SKM-1 (cell line): ENCODE results near the gene LBR.

Experiments used
- DNase-seq: peaks from one replicate; lab custom pipeline; 2025; ENCODE audit not compliant: unreplicated experiment; lab: John Stamatoyannopoulos, UW

The LBR gene

DNA sequence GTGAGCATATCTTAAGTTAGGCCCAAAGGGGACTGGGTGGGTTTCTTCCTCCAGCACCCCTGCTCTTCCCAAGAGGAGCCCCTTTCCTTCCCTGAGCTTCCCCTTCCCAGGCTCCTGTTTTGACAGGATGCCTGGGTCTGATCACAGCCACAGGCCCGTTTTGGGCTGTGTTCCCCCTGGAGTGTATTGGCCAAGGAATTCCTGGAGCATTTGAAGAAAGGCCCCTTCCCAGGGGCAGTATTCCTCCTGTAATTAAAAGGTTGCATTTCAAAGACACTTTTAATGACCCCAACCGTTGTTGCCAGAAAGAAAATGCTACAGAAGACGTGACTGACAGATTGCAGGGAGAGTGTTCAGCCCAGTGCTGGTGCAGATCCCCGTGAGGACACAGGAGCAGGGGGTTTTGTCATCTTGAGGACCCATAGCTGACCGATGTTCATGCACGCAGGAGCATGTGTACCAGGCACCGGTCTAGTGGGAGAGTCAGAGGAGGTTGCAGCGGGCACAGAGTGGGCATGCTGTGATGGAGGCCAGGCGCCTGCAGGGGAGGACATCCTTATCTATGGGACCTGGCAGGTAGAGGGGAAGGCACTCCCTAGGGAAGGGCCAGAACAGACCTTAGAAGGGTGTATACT, 19.3 kb upstream of the LBR start:
- DNase-seq: no peak

DNA sequence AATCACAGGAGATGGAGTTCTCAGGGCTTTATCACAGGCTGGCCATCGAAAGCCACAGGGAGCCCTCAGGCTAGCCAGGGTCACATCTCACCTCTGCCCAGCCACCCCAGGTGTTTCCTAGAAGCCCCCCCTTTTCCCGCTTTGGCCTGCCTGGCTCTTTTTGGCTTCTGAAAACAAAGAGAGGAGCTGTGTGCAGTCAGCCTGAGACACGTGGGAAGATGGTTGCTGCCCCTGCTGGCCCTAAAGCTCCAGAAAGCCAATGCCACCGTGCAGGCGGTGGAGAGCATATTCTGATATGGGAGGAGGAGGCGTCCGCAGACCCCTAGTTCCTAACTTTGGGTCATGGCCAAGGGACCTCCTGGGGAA, 18.7 kb upstream of the LBR start:
- DNase-seq: no peak

DNA sequence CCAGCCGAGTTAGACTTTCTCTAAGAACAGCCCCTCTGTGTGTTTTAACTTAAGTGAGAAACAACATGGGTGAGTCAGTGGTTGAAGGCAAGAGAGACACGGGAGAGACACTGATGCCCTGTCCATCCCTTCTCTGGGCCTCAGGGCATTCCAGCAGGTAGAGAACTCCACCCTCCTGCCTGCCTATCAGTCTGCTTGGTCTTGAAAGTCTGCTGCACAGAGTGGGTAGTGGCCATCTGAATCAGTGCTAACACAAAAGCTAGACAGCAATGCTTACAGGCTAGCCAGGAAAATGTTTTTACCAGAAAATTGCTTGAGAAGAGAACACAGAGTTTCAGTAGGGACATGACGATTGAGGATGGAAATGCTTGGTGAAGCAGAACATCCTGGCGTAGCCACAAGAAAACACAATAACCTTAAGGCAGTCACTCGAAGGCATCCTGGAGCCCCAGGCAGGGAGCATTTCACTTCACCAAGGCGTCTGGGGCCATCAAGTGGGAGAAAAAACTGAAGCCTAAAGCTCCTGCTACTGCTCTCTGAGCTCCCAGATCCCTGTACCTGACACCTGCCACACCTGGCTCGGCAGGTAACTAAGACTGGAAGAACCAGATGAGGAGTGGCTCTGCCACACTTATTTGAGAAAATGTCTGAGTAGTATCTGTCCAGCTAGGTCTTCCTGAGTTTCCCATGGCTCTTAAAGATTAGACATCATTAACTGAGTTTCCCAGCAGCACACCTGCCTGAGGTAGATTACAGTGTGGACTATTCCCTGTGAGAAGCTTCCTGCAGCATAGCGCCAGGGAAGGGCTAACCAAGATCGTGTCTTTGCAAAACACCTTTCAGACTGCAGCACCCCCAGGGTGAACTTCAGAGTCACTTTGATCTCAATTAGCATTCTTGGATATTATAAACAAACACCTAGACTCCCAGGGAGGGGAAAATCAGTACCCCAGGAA, 18.1 kb upstream of the LBR start:
- no peak for DNase-seq

DNA sequence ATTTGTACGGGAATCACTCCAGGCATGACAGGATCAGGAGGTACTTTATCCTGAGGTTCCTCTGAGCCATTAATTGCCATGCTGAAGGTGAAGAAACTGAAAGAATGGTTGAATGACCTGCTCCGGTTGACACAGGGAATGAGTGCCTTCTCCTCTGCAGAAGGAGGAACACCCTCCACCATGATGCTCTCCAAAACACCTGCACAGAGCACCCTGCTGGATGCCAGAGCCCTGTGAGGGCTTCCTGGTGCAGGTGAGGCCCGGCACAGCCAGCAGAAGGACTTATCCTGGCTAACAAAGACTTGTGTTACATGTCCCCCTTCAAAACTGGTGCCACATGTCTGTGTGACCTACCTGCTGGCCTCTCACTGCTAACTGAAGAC, 14.3 kb upstream of the LBR start:
- no peak for DNase-seq

DNA sequence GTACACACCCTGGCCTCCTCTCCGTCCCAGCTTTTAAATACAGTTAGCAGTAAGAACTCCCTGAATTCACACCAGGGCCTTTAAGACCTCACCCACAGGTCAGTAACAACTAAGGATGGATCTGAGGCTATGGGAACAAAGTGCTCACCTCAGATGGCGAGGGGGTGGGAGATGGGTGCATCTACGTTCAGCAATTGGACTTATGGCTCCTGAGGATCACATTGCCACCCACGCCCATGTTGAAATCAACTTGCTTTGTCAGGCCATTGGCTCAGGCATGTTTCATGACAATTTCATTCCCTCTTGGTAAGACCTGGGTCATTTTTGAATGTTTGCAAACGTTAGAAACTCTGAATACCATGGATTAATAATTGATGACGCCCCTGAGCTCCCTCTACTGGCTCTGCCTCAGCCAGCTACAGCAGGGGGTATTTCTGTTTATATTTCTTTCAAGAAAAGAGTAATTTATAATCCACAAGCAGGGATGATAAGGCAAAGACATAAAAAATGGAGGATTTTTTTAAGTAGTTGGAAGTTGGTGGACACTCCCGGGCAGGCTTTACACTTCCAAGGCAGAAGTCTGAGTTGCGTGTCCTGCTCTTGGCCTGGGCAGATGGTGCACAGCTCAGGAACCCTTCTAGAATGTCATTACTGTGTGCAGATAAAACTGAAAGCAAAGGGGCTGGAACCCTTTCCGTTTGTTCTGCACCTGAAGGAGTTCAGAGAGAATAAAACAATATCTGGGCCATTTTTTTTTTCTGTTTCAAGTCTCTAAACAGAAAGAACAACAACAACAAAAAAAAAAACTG, 13.7 kb upstream of the LBR start:
- no peak for DNase-seq

DNA sequence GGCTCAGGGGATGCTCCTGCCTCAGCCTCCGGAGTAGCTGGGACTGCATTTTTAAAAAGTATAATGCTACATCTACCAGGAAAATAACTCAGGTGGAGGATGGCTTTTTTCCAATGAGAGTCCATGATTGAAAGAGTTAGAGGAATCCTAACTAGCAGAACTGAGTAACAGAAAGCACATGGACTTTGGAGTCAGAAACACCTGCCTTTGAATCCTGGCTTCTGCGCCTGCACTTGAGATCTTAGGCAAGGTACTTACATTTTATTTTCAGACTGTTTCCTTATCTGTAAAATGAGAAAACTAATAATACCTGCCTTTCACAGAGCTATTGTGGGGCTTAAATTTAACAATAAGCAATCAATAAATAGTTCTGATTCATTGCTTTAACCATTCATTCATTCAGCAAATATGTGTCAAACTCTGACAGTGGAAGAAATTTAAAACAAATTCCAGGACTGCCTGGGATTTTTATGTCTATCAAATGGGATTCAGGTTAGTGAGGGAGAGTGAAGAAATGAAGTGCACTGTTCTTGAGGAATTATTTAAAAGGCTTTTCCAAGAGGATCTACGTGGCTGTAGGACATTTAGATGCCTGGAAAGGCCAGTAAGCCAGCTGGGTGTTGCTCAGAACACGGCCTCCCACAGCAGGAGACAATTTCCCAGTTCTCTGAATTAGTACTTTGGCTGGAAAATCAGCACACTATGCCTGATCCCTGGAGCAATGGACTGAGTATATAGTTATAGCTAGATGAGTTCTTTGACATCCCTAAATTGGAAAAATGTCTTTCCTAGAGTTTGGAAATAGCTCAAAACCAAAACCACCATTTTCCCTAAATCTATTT, 12.8 kb upstream of the LBR start:
- DNase-seq: no peak

DNA sequence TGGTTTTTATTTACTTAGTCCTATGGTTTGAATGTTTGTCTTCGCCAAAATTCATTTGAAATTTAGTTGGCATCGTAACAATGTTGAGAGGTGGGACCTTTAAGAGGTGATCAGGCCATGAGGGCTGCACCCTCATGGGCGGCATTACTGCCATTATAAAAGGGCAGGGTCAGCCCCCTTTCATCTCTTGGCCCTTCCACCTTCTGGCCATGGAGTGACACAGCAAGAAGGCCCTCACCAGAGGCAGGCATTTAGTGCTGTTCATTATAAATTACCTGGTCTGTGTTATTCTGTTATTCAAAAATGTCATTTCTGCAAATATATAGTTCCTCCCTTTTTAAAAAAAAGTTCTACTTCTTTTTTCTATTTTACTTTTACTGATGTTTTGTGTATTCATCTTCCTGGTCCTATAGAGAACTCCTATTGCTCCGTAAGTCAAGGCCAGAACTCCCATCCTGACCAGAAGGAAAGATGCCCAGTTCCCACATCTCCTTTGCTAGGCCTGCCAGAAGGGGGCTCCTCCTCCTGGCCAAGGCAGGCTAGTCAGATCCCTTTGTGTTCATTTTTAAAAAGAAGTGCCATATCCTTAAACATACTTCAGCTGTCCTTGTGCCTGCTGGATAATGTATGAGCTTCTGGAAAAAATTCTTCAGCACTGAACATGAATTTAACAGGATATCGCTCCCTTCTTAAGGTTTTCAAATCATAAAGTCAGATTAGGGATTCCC, 10.0 kb upstream of the LBR start:
- no peak for DNase-seq

DNA sequence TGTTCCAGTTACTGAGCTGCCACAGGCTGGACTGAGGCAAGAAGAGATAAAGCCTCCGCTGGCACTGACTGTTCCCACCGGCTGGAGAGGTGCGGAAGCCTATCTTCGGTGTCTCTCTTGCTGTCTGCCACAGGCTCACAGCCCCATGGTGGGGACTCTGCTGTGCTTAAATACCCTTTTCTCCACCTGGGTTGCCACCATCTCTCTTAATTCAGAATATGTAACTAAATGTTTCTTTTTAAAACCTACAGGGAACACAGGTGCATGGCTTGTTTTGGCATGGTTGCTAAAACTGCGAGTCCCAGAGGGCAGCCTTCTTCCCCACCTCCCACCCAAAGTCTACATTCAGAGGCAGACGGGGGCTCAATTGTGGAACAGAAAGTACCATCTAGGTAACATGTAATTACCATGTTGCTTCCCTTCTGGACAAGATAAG, 8.1 kb upstream of the LBR start:
- no peak for DNase-seq

DNA sequence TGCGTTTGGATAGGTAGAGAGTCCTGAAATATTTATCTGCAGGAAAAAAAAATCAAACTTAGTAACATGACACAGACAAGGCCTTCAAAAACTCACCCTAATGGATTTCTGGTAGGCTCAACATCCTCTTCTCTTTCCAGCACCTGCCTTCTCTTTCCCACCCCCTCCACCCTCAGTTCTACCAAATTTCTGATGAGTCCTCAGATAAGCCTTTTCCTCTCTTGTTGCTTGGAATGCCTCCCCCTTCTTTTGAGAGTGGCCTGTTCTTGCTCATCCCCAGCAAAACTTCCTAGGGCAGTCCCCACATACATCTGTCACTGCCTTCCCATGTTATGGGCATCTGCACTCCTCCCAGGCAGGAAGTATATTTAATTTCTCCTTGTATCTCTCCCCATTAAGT, 7.6 kb upstream of the LBR start:
- no peak for DNase-seq

DNA sequence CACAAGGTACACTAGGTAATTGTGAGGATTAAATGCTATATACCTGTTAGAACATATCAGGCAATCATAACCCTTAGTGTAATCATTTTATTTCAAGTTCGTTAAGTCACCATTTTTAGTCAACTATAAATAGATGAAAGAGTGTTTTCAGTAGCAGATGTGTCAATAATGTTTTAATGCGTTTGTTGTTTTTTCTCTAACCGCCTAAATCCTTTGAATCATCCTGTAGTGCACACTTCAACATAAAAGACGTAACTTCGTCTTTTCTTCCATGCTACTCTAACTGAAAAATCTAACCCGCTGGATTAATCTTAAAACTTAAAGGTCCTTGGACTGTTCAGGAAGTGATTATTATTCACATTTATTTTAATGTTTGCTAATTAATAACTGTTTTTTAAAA, 7.2 kb upstream of the LBR start:
- DNase-seq: no peak

DNA sequence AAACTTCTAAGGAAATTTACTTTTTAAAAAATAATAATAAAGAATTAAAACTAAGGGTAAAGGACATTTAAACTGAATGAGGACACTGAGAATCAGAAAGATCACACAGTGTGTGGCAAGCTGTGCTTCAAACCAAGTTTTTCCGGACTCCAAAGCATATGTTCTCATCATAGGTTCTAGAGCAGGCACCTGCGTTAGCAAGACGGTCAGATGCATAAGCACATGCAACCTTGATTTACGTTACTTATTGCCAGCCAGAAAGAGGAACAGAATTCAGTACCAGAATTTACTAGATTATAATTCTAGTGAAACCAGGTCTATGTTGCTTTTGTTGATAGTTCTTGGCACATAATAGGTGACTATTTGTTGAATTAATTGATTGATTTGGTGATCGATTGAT, 6.2 kb upstream of the LBR start:
- DNase-seq: no peak

DNA sequence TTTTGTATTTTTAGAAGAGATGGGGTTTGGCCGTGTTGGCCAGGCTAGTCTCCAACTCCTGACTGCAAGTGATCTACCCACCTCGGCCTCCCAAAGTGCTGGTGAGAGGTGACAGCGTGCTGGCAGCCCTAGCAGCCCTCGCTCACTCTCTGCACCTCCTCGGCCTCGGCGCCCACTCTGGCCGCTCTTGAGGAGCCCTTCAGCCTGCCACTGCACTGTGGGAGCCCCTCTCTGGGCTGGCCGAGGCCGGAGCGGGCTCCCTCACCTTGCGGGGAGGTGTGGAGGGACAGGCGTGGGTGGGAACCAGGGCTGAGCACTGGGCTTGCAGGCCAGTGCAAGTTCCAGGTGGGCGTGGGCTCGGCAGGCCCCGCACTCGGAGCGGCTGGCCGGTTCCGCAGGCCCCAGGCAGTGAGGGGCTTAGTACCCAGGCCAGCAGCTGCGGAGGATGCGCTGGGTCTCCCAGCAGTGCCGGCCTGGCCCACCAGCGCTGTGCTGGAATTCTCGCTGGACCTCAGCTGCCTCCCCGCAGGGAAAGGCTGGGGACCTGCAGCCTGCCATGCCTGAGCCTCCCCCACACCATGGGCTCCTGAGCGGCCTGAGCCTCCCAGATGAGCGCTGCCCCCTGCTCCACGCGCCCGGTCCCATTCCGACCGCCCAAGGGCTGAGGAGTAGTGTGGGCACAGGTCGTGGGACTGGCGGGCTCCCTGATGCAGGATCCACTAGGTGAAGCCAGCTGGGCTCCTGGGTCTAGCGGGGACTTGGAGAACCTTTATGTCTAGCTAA, 3.4 kb upstream of the LBR start:
- DNase-seq: no peak

DNA sequence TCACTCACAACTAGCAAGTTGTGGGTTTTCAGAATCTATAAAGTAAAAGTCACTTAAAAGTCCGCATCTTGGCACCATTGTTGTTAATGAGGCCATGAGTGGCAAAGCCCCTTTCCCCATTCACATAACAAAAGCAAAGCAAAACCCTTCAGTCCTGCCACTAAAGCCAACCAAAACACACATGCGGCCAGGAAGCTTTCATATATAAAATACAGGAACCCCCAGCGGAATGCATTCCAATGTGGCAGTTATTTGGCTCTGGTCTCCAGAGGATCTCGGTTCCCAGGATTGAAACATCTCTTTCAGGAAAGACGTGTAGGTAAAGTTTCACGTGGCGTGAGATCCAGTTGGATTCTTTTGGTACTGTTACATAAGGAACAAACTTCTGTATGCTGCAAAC, 2.5 kb upstream of the LBR start:
- no peak for DNase-seq

DNA sequence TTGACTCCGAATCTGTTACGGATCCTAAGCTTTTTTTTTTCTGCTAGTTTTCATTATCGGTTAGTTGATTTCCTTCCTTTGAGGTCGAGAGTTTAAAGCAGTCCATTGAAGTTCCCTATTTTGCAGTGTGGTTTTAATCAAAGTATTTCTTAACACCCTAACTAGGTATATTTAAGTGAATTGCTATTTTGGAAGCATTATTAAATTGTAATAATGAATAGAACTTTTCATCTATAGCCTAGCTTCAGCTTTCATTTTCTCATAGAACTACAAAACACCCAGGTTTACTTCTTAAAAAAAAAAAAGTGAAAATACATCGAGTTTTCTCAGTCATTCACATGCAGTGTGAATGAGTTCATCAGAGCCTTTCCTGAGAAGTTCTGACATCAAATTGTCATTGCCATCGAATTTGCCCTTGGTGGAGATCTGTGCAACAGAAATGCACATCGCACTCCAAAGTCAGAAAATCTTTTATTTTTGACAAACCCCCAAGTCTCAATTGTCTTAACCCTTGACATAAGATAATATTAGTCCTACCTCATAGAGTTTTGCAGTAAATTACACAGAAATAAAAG, 1.1 kb upstream of the LBR start:
- DNase-seq: peak; percentile 98

DNA sequence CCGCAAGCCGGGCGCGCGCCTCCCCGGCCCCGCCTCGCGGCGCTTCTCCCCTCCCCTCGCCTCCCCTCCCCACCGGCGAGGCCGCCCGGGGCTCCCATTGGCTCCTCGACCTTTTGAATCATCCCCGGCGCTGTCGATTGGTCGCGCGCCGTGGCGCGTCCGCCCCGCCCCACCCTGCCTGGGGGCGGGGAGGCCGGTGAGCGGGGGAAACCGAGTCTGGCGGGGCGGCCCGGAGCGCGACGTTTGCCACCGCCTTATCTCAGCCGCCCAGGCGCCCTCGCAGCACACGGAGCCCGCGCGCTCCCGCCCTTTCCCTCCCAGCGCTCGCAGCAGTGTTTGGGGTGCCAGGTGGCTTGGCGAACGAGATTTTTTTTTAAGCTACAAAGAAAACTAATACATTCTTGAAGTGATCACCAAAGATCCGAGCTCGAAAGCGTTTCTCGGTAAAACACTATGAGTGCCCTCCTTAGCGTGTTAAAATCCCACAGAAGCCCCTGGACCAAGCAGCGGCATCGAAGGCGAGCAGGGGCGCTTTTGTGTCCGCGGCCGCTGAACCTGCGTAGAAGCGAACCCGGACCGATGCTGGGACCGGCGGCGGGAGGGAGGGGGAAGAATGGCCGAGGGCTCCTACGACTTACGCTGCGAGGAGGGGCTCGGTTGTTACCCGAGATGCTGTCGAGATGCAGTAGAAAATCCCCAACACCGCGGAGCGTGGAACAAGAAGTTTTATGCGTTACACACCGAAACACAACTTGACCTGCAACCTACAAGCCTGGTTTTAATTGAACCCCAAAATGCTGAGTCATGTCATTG, 436 bp upstream of the LBR start:
- DNase-seq: peak; percentile 92

DNA sequence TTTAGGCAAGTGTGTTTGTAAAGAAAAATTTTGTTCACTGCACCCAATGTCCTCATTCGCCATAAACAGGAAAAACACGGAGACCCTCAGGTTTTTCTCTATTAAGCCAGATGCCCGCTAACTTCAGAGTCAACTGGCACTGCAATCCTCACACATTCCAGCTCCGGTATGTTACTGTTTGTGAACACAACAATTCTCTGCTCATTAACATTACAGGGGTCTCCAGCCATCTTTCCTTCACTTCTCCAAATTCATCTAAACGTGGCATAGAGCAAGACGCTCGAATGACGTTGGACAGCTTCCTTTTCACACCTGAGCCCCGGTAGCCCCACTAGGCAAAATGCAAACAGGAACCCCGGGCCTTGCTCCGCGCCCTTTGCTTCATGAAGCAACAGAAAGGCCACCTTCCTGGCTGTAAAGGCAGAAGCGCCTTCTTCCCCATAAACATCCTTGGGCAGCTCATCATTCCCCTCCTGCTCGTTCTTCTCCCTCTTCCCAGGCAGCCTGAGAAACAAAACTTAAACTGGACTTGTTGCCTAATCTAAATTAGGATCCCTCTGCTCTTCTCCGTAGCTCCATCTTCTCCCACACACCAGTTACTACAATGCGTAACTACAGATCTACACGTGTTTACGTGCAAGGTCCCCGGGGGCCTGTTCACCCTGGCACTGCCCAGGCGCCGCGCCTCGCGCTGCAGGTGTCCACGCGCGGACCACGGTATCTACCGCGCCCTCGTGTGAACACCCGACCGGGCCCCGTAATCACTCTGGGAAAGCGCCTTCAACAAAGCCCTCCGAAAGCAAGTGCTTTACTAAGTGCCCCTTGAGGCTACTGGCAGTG, 1.2 kb downstream of the LBR start:
- DNase-seq: peak; percentile 43

DNA sequence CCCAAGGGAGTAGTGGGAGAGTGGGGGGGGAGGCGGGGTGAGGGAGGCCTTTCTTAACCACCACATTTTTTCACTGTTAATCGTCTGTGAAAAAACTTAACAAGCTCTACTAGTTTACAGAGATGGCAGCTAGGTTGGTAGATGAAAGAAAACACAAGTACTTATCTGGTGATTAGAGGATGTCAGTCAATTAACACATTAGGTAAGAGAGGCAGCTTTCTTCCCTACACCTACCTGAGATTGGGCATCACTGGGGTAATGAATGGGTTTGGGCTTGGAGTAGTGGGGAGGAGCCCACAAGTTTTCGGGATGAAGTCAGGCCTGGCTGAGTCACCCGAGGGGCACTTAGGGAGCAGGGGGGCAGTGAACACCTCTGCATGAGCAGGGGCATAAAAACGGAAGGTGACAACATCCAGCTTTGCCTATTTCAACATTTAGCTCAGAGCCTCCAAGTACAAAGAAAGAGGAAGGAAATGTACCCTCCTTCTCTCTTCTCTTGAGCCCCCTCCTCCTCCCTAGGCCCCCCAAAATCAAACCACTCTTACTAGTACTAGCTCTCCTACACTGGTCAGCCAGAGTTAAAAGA, 2.5 kb downstream of the LBR start:
- DNase-seq: peak; percentile 79
